MM.1S (cell line): ENCODE results near the gene EMID1.

Experiments used
- DNase-seq: peaks from one replicate; pipeline ENCODE4 v3.0.0-alpha.2; 2015
- H2AFZ ChIP-seq: fragments of 300-600 bp; sonication (generic); 2 replicates; pipeline ENCODE4 v1.6.0; 2016; ENCODE audit warnings: antibody characterized with exemption, low read length
- H3F3A ChIP-seq: fragments of 300-600 bp; sonication (generic); 2 replicates; pipeline ENCODE4 v1.6.1; 2016; ENCODE audit warnings: mild to moderate bottlenecking, antibody characterized with exemption, low read length, moderate library complexity, mixed read lengths; ENCODE audit not compliant: insufficient read depth
- H3K27ac ChIP-seq: fragments of 300-600 bp; sonication (generic); 2 replicates; pipeline ENCODE4 v1.5.1; 2016; ENCODE audit warnings: mild to moderate bottlenecking, low read length
- H3K27me3 ChIP-seq: fragments of 300-600 bp; sonication (generic); replicated peaks from 2 replicates; pipeline ENCODE4 v1.6.0; 2016; ENCODE audit warnings: low read length; ENCODE audit not compliant: insufficient read depth
- H3K36me3 ChIP-seq: fragments of 300-600 bp; sonication (generic); replicated peaks from 2 replicates; pipeline ENCODE4 v1.6.1; 2016; ENCODE audit warnings: mild to moderate bottlenecking, low read length, mixed read lengths; ENCODE audit not compliant: insufficient read depth
- H3K4me1 ChIP-seq: fragments of 300-600 bp; sonication (generic); 2 replicates; pipeline ENCODE4 v1.6.1; 2016; ENCODE audit warnings: low read length, mixed read lengths
- H3K4me2 ChIP-seq: fragments of 300-600 bp; sonication (generic); 2 replicates; pipeline ENCODE4 v1.6.0; 2016; ENCODE audit warnings: low read depth, low read length
- H3K4me3 ChIP-seq: fragments of 300-600 bp; sonication (generic); 2 replicates; pipeline ENCODE4 v1.5.1; 2016; ENCODE audit warnings: low read length, mixed read lengths
- H3K79me2 ChIP-seq: fragments of 300-600 bp; sonication (generic); 2 replicates; pipeline ENCODE4 v1.6.1; 2016; ENCODE audit warnings: mixed run types, low read length, mixed read lengths
- H3K9ac ChIP-seq: fragments of 300-600 bp; sonication (generic); 2 replicates; pipeline ENCODE4 v1.6.1; 2016; ENCODE audit warnings: low read length, mixed read lengths
- H3K9me2 ChIP-seq: fragments of 300-600 bp; sonication (generic); replicated peaks from 2 replicates; pipeline ENCODE4 v1.6.1; 2016; ENCODE audit warnings: mild to moderate bottlenecking, low read length, mixed read lengths; ENCODE audit not compliant: insufficient read depth
- H3K9me3 ChIP-seq: fragments of 300-600 bp; sonication (generic); replicated peaks from 2 replicates; pipeline ENCODE4 v1.6.1; 2016; ENCODE audit warnings: mild to moderate bottlenecking, low read length, mixed read lengths; ENCODE audit not compliant: insufficient read depth
- H4K20me1 ChIP-seq: fragments of 300-600 bp; sonication (generic); 2 replicates; pipeline ENCODE4 v1.6.1; 2016; ENCODE audit warnings: mild to moderate bottlenecking, low read length, moderate library complexity, mixed read lengths; ENCODE audit not compliant: insufficient read depth
- CTCF ChIP-seq: fragments of 300-600 bp; sonication (generic); IDR thresholded peaks from 2 replicates; pipeline ENCODE4 v1.5.1; 2016; ENCODE audit warnings: antibody characterized with exemption, low read length, mixed read lengths
- EZH2 ChIP-seq: fragments of 300-600 bp; sonication (generic); optimal IDR thresholded peaks from 2 replicates; pipeline ENCODE3; 2017; ENCODE audit warnings: low read depth, mild to moderate bottlenecking, antibody characterized with exemption, low read length, mixed read lengths
- EZH2phosphoT487 ChIP-seq: fragments of 300-600 bp; sonication (generic); IDR thresholded peaks from 2 replicates; pipeline ENCODE4 v1.6.1; 2018; ENCODE audit warnings: antibody characterized with exemption, low read length

Gene EMID1

GRCh38 chr22:29255064-29255621 lies 49.4 kb downstream of the EMID1 start:
- Histone ChIP-seq H3K79me2 (no peaks in the 10 kb centered on the region), H3K9me3 (no peaks in the 10 kb centered on the region), H3K4me2 (no peak overlapping the region), H3K9ac (no peak overlapping the region), H3K9me2 (no peaks in the 10 kb centered on the region), H3F3A (no peaks in the 10 kb centered on the region), H3K4me1 (no peaks in the 10 kb centered on the region), H2AFZ (no peak overlapping the region), H3K27me3 (no peaks in the 10 kb centered on the region), H3K36me3 (no peaks in the 10 kb centered on the region), H4K20me1 (no peaks in the 10 kb centered on the region), H3K27ac (no peak overlapping the region), H3K4me3 (no peak overlapping the region)
- TF ChIP-seq EZH2phosphoT487: no peak
- DNase-seq: no peak

- H3K79me2 ChIP-seq: no peaks in the 10 kb centered on the region
- no peaks in the 10 kb centered on the region for H3K4me1 ChIP-seq
- no peak overlapping the region for H3K9ac ChIP-seq
- no peak overlapping the region for H3K4me2 ChIP-seq
- no peaks in the 10 kb centered on the region for H3K9me3 ChIP-seq
- no peak overlapping the region for H2AFZ ChIP-seq
- H3K4me3 ChIP-seq: no peak overlapping the region
- TF ChIP-seq EZH2 (no peak), EZH2phosphoT487 (no peak), CTCF (no peak)
- no peak for DNase-seq
- no peaks in the 10 kb centered on the region for H3K9me2 ChIP-seq
- no peak overlapping the region for H3K27ac ChIP-seq
- no peaks in the 10 kb centered on the region for H4K20me1 ChIP-seq
- H3F3A ChIP-seq: no peaks in the 10 kb centered on the region
- no peaks in the 10 kb centered on the region for H3K36me3 ChIP-seq
- H3K27me3 ChIP-seq: no peaks in the 10 kb centered on the region
Measured at GRCh38 chr22:29256606-29257325, 51.1 kb downstream of the EMID1 start.

GRCh38 chr22:29257751-29258181 lies 52.1 kb downstream of the EMID1 start:
- Histone ChIP-seq H3K27me3 (no peaks in the 10 kb centered on the region), H3K36me3 (no peaks in the 10 kb centered on the region), H3K27ac (no peak overlapping the region), H3K9me2 (no peaks in the 10 kb centered on the region), H2AFZ (no peak overlapping the region), H3K4me3 (no peak overlapping the region), H4K20me1 (no peaks in the 10 kb centered on the region), H3F3A (no peaks in the 10 kb centered on the region), H3K79me2 (no peaks in the 10 kb centered on the region), H3K4me1 (no peaks in the 10 kb centered on the region), H3K4me2 (no peak overlapping the region), H3K9me3 (no peaks in the 10 kb centered on the region), H3K9ac (no peak overlapping the region)
- TF ChIP-seq CTCF (no peak), EZH2 (no peak), EZH2phosphoT487 (no peak)
- no peak for DNase-seq
